H1 (cell line): ENCODE measurements around the gene CCSAP.

Source experiments
- ATF3 ChIP-seq: IDR thresholded peaks from 2 replicates; pipeline ENCODE4 v1.6.1; 2011; ENCODE audit warnings: low read depth, mild to moderate bottlenecking, low read length; ENCODE audit not compliant: insufficient read depth
- CHD2 ChIP-seq: IDR thresholded peaks from 2 replicates; pipeline ENCODE4 v1.6.1; 2012; ENCODE audit warnings: low read length, improper control_type of control experiment
- CTCF ChIP-seq, 3 experiments: IDR thresholded peaks; 1 replicate in 2 of 3; 2 replicates in 1 of 3; pipeline versions ENCODE4 v1.5.1 to v1.6.1; 2011; ENCODE audit warnings: low read length in 3 of 3, mild to moderate bottlenecking in 3 of 3, inconsistent platforms in 2 of 3, low read depth in 1 of 3, moderate library complexity in 1 of 3; ENCODE audit not compliant: insufficient read depth in 1 of 3; ENCODE audit errors: control extremely low read depth in 1 of 3
- EZH2 ChIP-seq: fragments of 200-600 bp; sonication (generic); IDR thresholded peaks from 2 replicates; pipeline ENCODE4 v1.7.1; 2012; ENCODE audit warnings: low read depth, mild to moderate bottlenecking, moderate library complexity, low read length, inconsistent platforms; ENCODE audit not compliant: severe bottlenecking
- FOSL1 ChIP-seq: IDR thresholded peaks from 2 replicates; pipeline ENCODE4 v1.6.1; 2011; ENCODE audit warnings: mild to moderate bottlenecking, low read depth, low read length, moderate library complexity; ENCODE audit not compliant: insufficient read depth
- MAX ChIP-seq: IDR thresholded peaks from 2 replicates; pipeline ENCODE4 v1.6.1; 2012; ENCODE audit warnings: inconsistent platforms
- PHF8 ChIP-seq: fragments of 200-600 bp; sonication (generic); conservative IDR thresholded peaks from 2 replicates; pipeline ENCODE4 v1.7.1; 2012; ENCODE audit warnings: low read depth, mild to moderate bottlenecking, inconsistent platforms, low read length, moderate library complexity
- POLR2A ChIP-seq, 2 experiments: IDR thresholded peaks; 1 replicate in 1 of 2; 2 replicates in 1 of 2; pipeline ENCODE4 v1.6.1; 2011; ENCODE audit warnings: low read depth in 2 of 2, low read length in 2 of 2, mild to moderate bottlenecking in 2 of 2; ENCODE audit errors: control extremely low read depth in 1 of 2
- RBBP5 ChIP-seq: IDR thresholded peaks from 2 replicates; pipeline ENCODE4 v1.7.1; 2012; ENCODE audit warnings: low read depth, mild to moderate bottlenecking, inconsistent platforms, low read length, moderate library complexity, borderline replicate concordance
- RFX5 ChIP-seq: IDR thresholded peaks from 2 replicates; pipeline ENCODE4 v1.6.1; 2011; ENCODE audit warnings: low read depth, low read length, improper control_type of control experiment, borderline replicate concordance
- SRF ChIP-seq: IDR thresholded peaks from 2 replicates; pipeline ENCODE4 v1.6.1; 2011; ENCODE audit warnings: mild to moderate bottlenecking, low read depth, low read length, moderate library complexity
- TAF1 ChIP-seq: IDR thresholded peaks from 2 replicates; pipeline ENCODE4 v1.6.1; 2011; ENCODE audit warnings: mild to moderate bottlenecking, low read depth, low read length

GRCh38 chr1:229303855-229304254 is 39.0 kb downstream of the CCSAP start:
- TF ChIP-seq CHD2 (no peak), CTCF (IDR thresholded peaks at IDR 0.05; ENCODE audit: control extremely low read depth in 1 of 3, insufficient read depth in 1 of 3, low read depth in 1 of 3, low read length in 3 of 3) (no peak), EZH2 (no peak), MAX (no peak), POLR2A (IDR thresholded peaks at IDR 0.05; ENCODE audit: control extremely low read depth in 1 of 2, low read depth in 2 of 2, low read length in 2 of 2) (no peak), ATF3 (no peak), SRF (no peak), TAF1 (no peak), RBBP5 (no peak), FOSL1 (no peak), RFX5 (no peak), PHF8 (no peak)
